ENCODE results near the gene PLA1A. TPM values are rescaled to one million over a fixed set of nuclear protein-coding genes. Genes with fewer than 3 reads are reported as not detected.

PLA1A gene
- total and polyA plus RNA-seq, 2 of the 4 experiments (the other 2 are of a cell fraction), result not detected

- Histone ChIP-seq H3K79me1 (ENCODE audit: low read depth in 1 of 2, low read length in 2 of 2) (peaks cover 0 to 3% of the 10 kb centered on the region in 2 experiments; a peak in 2 of 4 replicates), H3K56ac (ENCODE audit: extremely low read depth, insufficient read depth, low read length) (no peak overlapping the region), H2BK5ac (ENCODE audit: low read depth, low read length, poor library complexity, severe bottlenecking) (no peak overlapping the region), H3K4me2 (ENCODE audit: low read depth, low read length) (no peak overlapping the region), H4K20me1 (ENCODE audit: insufficient read depth, low read length) (no peaks in the 10 kb centered on the region), H3K4me1 (ENCODE audit: control insufficient read depth, insufficient read depth, low read length) (no peaks in the 10 kb centered on the region), H3K18ac (ENCODE audit: low read depth, low read length) (no peak overlapping the region), H3K4me3 (ENCODE audit: insufficient read depth, low read depth, low read length) (no peak overlapping the region), H3K9me1 (ENCODE audit: insufficient read depth, low read length) (no peaks in the 10 kb centered on the region), H3K9me3 (ENCODE audit: control insufficient read depth, insufficient read depth, low read length) (no peaks in the 10 kb centered on the region), H4K8ac (ENCODE audit: low read depth in 2 of 2, low read length in 2 of 2) (no peak overlapping the region), H2BK15ac (ENCODE audit: low read depth, low read length) (no peak overlapping the region), H3K4ac (ENCODE audit: low read depth, low read length) (no peak overlapping the region), H2AK5ac (ENCODE audit: low read depth, low read length) (no peak overlapping the region), H2AFZ (replicated peaks; ENCODE audit: low read length, poor library complexity) (no peak overlapping the region), H3K14ac (replicated peaks; ENCODE audit: low read depth, low read length) (no peak overlapping the region; the same call in 1 of the 2 replicates), H2BK20ac (ENCODE audit: low read depth, low read length) (no peak overlapping the region), H3K27me3 (ENCODE audit: control insufficient read depth, insufficient read depth, low read length) (no peaks in the 10 kb centered on the region), H3K36me3 (ENCODE audit: control insufficient read depth, insufficient read depth, low read length) (peaks cover 6% of the 10 kb centered on the region), H3K23ac (ENCODE audit: low read depth, low read length) (no peak overlapping the region), H3K9ac (ENCODE audit: low read depth, low read length) (no peak overlapping the region), H4K5ac (ENCODE audit: low read depth, low read length) (no peak overlapping the region), H2BK120ac (ENCODE audit: low read depth, low read length) (no peak overlapping the region), H4K91ac (ENCODE audit: insufficient read depth, low read depth, low read length) (no peak overlapping the region), H2AK9ac (replicated peaks; ENCODE audit: low read depth, low read length, poor library complexity) (no peak overlapping the region), H3K27ac (ENCODE audit: insufficient read depth, low read length) (no peak overlapping the region)
- intact Hi-C loops (cut with micrococcal nuclease), result no loop called here
- no CpG with 5 or more reads among the region's 5 CpGs for WGBS, 2 experiments (ENCODE audit: extremely low coverage in 2 of 2, insufficient read length in 1 of 2)
- TF ChIP-seq MAFK (IDR thresholded peaks at IDR 0.05; ENCODE audit: low read depth, low read length), result no peak
- BruUV-seq (replicated peaks), result no TSS peak
- dilution Hi-C loops (cut with HindIII; ENCODE audit: low sequenced_read_pairs, unreplicated experiment), result no loop called here
- ATAC-seq (ENCODE audit: low read depth) (no peak), DNase-seq (no peak)
- ChIA-PET POLR2A (ENCODE audit: unreplicated experiment) (no interaction called here), CTCF (no interaction called here)
- in situ Hi-C loops (cut with MboI; ENCODE audit: low sequenced_read_pairs), result no loop called here
Measured at GRCh38 chr3:119669906-119670570, 72.4 kb downstream of the PLA1A start.

All from IMR-90 (cell line).